GM23248 (cell line): Measurements from ENCODE around the gene GNAL. TPM values are rescaled to one million over a fixed set of nuclear protein-coding genes. Genes with fewer than 3 reads are reported as not detected.

ENCODE experiments used
- DNase-seq: peaks from one replicate; pipeline ENCODE4 v3.0.0-alpha.2; 2015
- H2AFZ ChIP-seq: fragments of 200-600 bp; sonication (generic); 2 replicates; pipeline ENCODE4 v1.6.1; 2016; ENCODE audit warnings: antibody characterized with exemption
- H3F3A ChIP-seq: fragments of 200-600 bp; sonication (generic); 2 replicates; pipeline ENCODE4 v1.6.1; 2016; ENCODE audit warnings: mild to moderate bottlenecking, antibody characterized with exemption, mixed run types; ENCODE audit not compliant: insufficient read depth
- H3K27ac ChIP-seq: fragments of 200-600 bp; sonication (generic); 2 replicates; pipeline ENCODE4 v1.5.1; 2016; ENCODE audit warnings: mild to moderate bottlenecking
- H3K27me3 ChIP-seq: fragments of 200-600 bp; sonication (generic); replicated peaks from 2 replicates; pipeline ENCODE4 v1.6.1; 2016; ENCODE audit warnings: mild to moderate bottlenecking; ENCODE audit not compliant: insufficient read depth
- H3K36me3 ChIP-seq: fragments of 200-600 bp; sonication (generic); 2 replicates; pipeline ENCODE4 v1.6.1; 2016; ENCODE audit warnings: low read depth, mild to moderate bottlenecking
- H3K4me1 ChIP-seq: fragments of 200-600 bp; sonication (generic); 2 replicates; pipeline ENCODE4 v1.6.1; 2016; ENCODE audit warnings: mild to moderate bottlenecking; ENCODE audit not compliant: insufficient read depth
- H3K4me2 ChIP-seq: fragments of 200-600 bp; sonication (generic); one replicate; pipeline ENCODE4 v1.6.1; 2016; ENCODE audit warnings: mild to moderate bottlenecking; ENCODE audit not compliant: unreplicated experiment
- H3K4me3 ChIP-seq: fragments of 200-600 bp; sonication (generic); 2 replicates; pipeline ENCODE4 v1.5.1; 2016; ENCODE audit warnings: mild to moderate bottlenecking
- H3K79me2 ChIP-seq: fragments of 200-600 bp; sonication (generic); 2 replicates; pipeline ENCODE4 v1.6.1; 2016; ENCODE audit warnings: mild to moderate bottlenecking; ENCODE audit not compliant: insufficient read depth
- H3K9ac ChIP-seq: fragments of 200-600 bp; sonication (generic); 2 replicates; pipeline ENCODE4 v1.6.1; 2016; ENCODE audit warnings: mild to moderate bottlenecking
- H3K9me2 ChIP-seq: fragments of 200-600 bp; sonication (generic); 2 replicates; pipeline ENCODE4 v1.6.1; 2016; ENCODE audit warnings: mixed run types, mild to moderate bottlenecking, moderate library complexity; ENCODE audit not compliant: insufficient read depth
- H3K9me3 ChIP-seq: fragments of 200-600 bp; sonication (generic); one replicate; pipeline ENCODE4 v1.6.1; 2017; ENCODE audit warnings: low read depth
- H4K20me1 ChIP-seq: fragments of 200-600 bp; sonication (generic); 2 replicates; pipeline ENCODE4 v1.6.0; 2016; ENCODE audit not compliant: insufficient read depth
- EZH2 ChIP-seq: fragments of 200-600 bp; sonication (generic); IDR thresholded peaks from 2 replicates; pipeline ENCODE4 v1.6.1; 2018; ENCODE audit warnings: antibody characterized with exemption, mild to moderate bottlenecking; ENCODE audit not compliant: insufficient read depth, poor library complexity, severe bottlenecking
- EZH2phosphoT487 ChIP-seq: fragments of 200-600 bp; sonication (generic); IDR thresholded peaks from 2 replicates; pipeline ENCODE4 v1.6.1; 2018; ENCODE audit warnings: antibody characterized with exemption, moderate library complexity, mild to moderate bottlenecking, low read depth; ENCODE audit not compliant: insufficient read depth
- WGBS, 2 experiments: methylation state at CpG; one replicate each; pipeline ENCODE4 v1.1.6; 2015 to 2017; ENCODE audit warnings: low lambda C conversion rate in 2 of 2, low coverage in 1 of 2; ENCODE audit errors: missing lambda C conversion rate in 2 of 2; 5-methylcytosine and 5-hydroxymethylcytosine counted together
- in situ Hi-C: fragments of 300-500 bp; cut with MboI; formaldehyde crosslinking; loops from 2 replicates; pipeline ENCODE4 v1.15.0; 2020
- microRNA-seq: library from miRNA; unstranded; fragments of <30 nt; microRNA quantifications from one replicate; pipeline ENCODE4, GENCODE V29; 2016; ENCODE audit warnings: borderline number of aligned reads
- polyA plus RNA-seq: library from polyadenylated mRNA; unstranded; fragments of >200 nt; fragmentation: Nextera tagmentation; extraction: Ambion mirVana; gene quantifications from 2 replicates; pipeline ENCODE4 v1.2.1, GENCODE V29; 2016
- total RNA-seq: library from RNA; depleted of rRNA; stranded (reverse); fragments of >200 nt; shearing (Covaris generic); gene quantifications from 2 replicates; pipeline ENCODE4 v1.2.3, GENCODE V29; 2014; rRNA removed

Gene GNAL
- total and polyA plus RNA-seq, 2 experiments from 2014 or later, result 0.19 to 3.0 TPM

GRCh38 chr18:11927497-11927896 lies 238.4 kb downstream of the GNAL start:
- TF ChIP-seq EZH2phosphoT487 (no peak), EZH2 (no peak)
- Histone ChIP-seq H3F3A (no peaks in the 10 kb centered on the region), H3K79me2 (no peaks in the 10 kb centered on the region), H3K27me3 (no peaks in the 10 kb centered on the region), H3K9ac (no peak overlapping the region), H3K27ac (no peak overlapping the region), H4K20me1 (no peaks in the 10 kb centered on the region), H3K9me3 (no peaks in the 10 kb centered on the region), H3K36me3 (no peaks in the 10 kb centered on the region), H3K4me3 (no peak overlapping the region), H3K4me2 (no peak overlapping the region), H3K9me2 (no peaks in the 10 kb centered on the region), H2AFZ (no peak overlapping the region), H3K4me1 (no peaks in the 10 kb centered on the region)
- no peak for DNase-seq
- 73 to 77% methylated on average over 1 of the region's 1 CpG for WGBS, 2 experiments
- in situ Hi-C loops, result no loop called here

- H3K9ac ChIP-seq, result no peak overlapping the region
- no peak for TF ChIP-seq EZH2
- TF ChIP-seq EZH2phosphoT487, result no peak
- no peak overlapping the region for H3K4me3 ChIP-seq
- H3K27me3 ChIP-seq, result no peaks in the 10 kb centered on the region
- no peaks in the 10 kb centered on the region for H3F3A ChIP-seq
- in situ Hi-C loops, result loop anchor here (10.0 kb wide), 1 partner anchor 62 kb away; no protein-coding TSS in a partner anchor
- H3K79me2 ChIP-seq, result no peaks in the 10 kb centered on the region
- no peak overlapping the region for H3K27ac ChIP-seq
- no peaks in the 10 kb centered on the region for H3K9me2 ChIP-seq
- H4K20me1 ChIP-seq, result no peaks in the 10 kb centered on the region
- H3K9me3 ChIP-seq, result no peaks in the 10 kb centered on the region
- WGBS, 2 experiments, result 89 to 91% methylated on average over 14 of the region's 14 CpGs
- DNase-seq, result no peak
- H3K36me3 ChIP-seq, result no peaks in the 10 kb centered on the region
- H2AFZ ChIP-seq, result no peak overlapping the region
- no peaks in the 10 kb centered on the region for H3K4me1 ChIP-seq
- no peak overlapping the region for H3K4me2 ChIP-seq
Observed at GRCh38 chr18:11932393-11932792, 243.3 kb downstream of the GNAL start.

Small RNAs within 50 kb of the gene (microRNA-seq; reads per million reads assigned to microRNA genes)
- not detected for gene MIR7153

Other genes with a start within 250 kb of the GNAL start
- not detected in 2 replicates for gene SLC35G4, start 79.7 kb upstream of the GNAL start, total RNA-seq
- gene SLC35G4, start 79.7 kb upstream of the GNAL start, polyA plus RNA-seq, result not detected in 2 replicates
- gene CHMP1B, start 162.1 kb downstream of the GNAL start, total RNA-seq, result 47.4 and 47.8 TPM in 2 replicates
- gene CHMP1B, start 162.1 kb downstream of the GNAL start, polyA plus RNA-seq, result 47.1 and 49.2 TPM in 2 replicates
- 25.6 and 34.8 TPM in 2 replicates for gene MPPE1, start 219.1 kb downstream of the GNAL start, total RNA-seq
- 39.7 and 47.2 TPM in 2 replicates for gene MPPE1, start 219.1 kb downstream of the GNAL start, polyA plus RNA-seq